HepG2 (cell line): ENCODE data around the gene GLOD4. TPM values are rescaled to one million over a fixed set of nuclear protein-coding genes. Genes with fewer than 3 reads are reported as not detected.

ENCODE experiments used
- EP300 ChIP-seq, 3 experiments: sonication (generic) in 1 of 3; formaldehyde crosslinking in 1 of 3; IDR thresholded peaks; 2 replicates each; pipeline versions ENCODE4 v1.5.1 to v1.6.1; 2011 to 2020; ENCODE audit warnings: low read depth in 2 of 3, low read length in 2 of 3, borderline replicate concordance in 1 of 3, improper control_type of control experiment in 1 of 3, mild to moderate bottlenecking in 1 of 3, missing genetic modification reagents in 1 of 3, moderate library complexity in 1 of 3
- HNF1A ChIP-seq, 2 experiments: sonication (generic) in 1 of 2; formaldehyde crosslinking in 1 of 2; IDR thresholded peaks; 2 replicates each; pipeline versions ENCODE4 v1.4.0 to v1.6.1; 2016 to 2020; ENCODE audit warnings: borderline replicate concordance in 1 of 2, low read depth in 1 of 2, mild to moderate bottlenecking in 1 of 2, missing genetic modification reagents in 1 of 2
- MTF1 ChIP-seq: sonication (generic); formaldehyde crosslinking; IDR thresholded peaks from 2 replicates; pipeline ENCODE4 v1.5.0; 2020; ENCODE audit warnings: missing genetic modification reagents
- NR0B2 ChIP-seq: sonication (generic); formaldehyde crosslinking; IDR thresholded peaks from 2 replicates; pipeline ENCODE4 v1.4.0; 2020; ENCODE audit warnings: mild to moderate bottlenecking, missing genetic modification reagents
- RFXANK ChIP-seq: IDR thresholded peaks from 2 replicates; pipeline ENCODE4 v1.6.1; 2016
- SRF ChIP-seq: IDR thresholded peaks from 2 replicates; pipeline ENCODE4 v1.6.1; 2011; ENCODE audit warnings: mild to moderate bottlenecking, low read depth, low read length, moderate library complexity
- ZBTB40 ChIP-seq, 2 experiments: fragments of 450-650 bp in 1 of 2; sonication (generic) in 1 of 2; formaldehyde crosslinking in 1 of 2; IDR thresholded peaks; 2 replicates each; pipeline versions ENCODE4 v1.6.1 to v1.8.0; 2016 to 2022; ENCODE audit warnings: antibody characterized with exemption in 1 of 2, mild to moderate bottlenecking in 1 of 2, missing genetic modification reagents in 1 of 2
- ZBTB44 ChIP-seq: sonication (generic); formaldehyde crosslinking; IDR thresholded peaks from 2 replicates; pipeline ENCODE4 v1.4.0; 2020; ENCODE audit warnings: missing genetic modification reagents
- ZMYM3 ChIP-seq: sonication (generic); formaldehyde crosslinking; IDR thresholded peaks from 2 replicates; pipeline ENCODE4 v1.5.1; 2020; ENCODE audit warnings: mild to moderate bottlenecking, missing genetic modification reagents
- polyA plus RNA-seq, 8 experiments: library from polyadenylated mRNA; depleted of rRNA in 3 of 8; stranded (reverse) in 7 of 8; unstranded in 1 of 8; fragments of >200 nt; fragmentation: Illumina TruSeq in 4 of 8; extraction: Trizol in 4 of 8; gene quantifications; 2 replicates each; pipeline versions ENCODE4 v1.2.1 to v1.2.3, GENCODE V29; 2011 to 2016; ENCODE audit warnings: low read depth in 4 of 8, missing spikeins in 1 of 8, mixed read lengths in 1 of 8; ENCODE audit not compliant: insufficient read depth in 1 of 8
- total RNA-seq, 5 experiments: library from RNA; depleted of rRNA; stranded (reverse); fragments of >200 nt; fragmentation: Illumina TruSeq; extraction: Trizol; gene quantifications; 2 replicates each; pipeline ENCODE4 v1.2.3, GENCODE V29; 2016; ENCODE audit warnings: low read depth in 1 of 5

The GLOD4 gene
- total and polyA plus RNA-seq, 2 of the 13 experiments (the other 11 are each of a cell fraction or from before 2014, with no cell fraction given) = 53.7 to 87.8 TPM

- TF ChIP-seq EP300 (IDR thresholded peaks at IDR 0.05; ENCODE audit: low read depth in 2 of 2, low read length in 2 of 2) = peak in 1 of 2 experiments; percentile 10; a peak in 1 of 4 replicates
- TF ChIP-seq EP300 (CRISPR knock-in tag; IDR thresholded peaks at IDR 0.05; ENCODE audit: borderline replicate concordance) = peak; percentile 45; the same call in 1 of the 2 replicates
- TF ChIP-seq NR0B2 (CRISPR knock-in tag) = peak; percentile 98
- peak; percentile 77 for TF ChIP-seq ZBTB44 (CRISPR knock-in tag)
- no peak for TF ChIP-seq HNF1A (IDR thresholded peaks at IDR 0.05; ENCODE audit: low read depth)
- peak; percentile 87 for TF ChIP-seq HNF1A (CRISPR knock-in tag; IDR thresholded peaks at IDR 0.05; ENCODE audit: borderline replicate concordance)
- TF ChIP-seq ZMYM3 (CRISPR knock-in tag) = peak; percentile 75
- TF ChIP-seq RFXANK (CRISPR knock-in tag) = peak; percentile 34; the same call in 1 of the 2 replicates
- peak; percentile 82 for TF ChIP-seq SRF
- no peak for TF ChIP-seq ZBTB40 (IDR thresholded peaks at IDR 0.05)
- peak; percentile 84 for TF ChIP-seq ZBTB40 (CRISPR knock-in tag; IDR thresholded peaks at IDR 0.05)
- TF ChIP-seq MTF1 (CRISPR knock-in tag) = no peak
Observed at GRCh38 chr17:781805-782731, at the start of gene GLOD4, which contains the start of gene MRM3 (continued).
